HG03469 (cell line): ENCODE results near the gene STAT5B.
"Not testable (repeated sequence)": the region's sequence is repeated elsewhere in the genome, so short reads cannot be mapped to it uniquely, and the experiment has no call there.

Source experiments
- ATAC-seq: cut with Tn5 transposase; IDR thresholded peaks from one replicate; pipeline ENCODE4 v1.9.1; 2021; ENCODE audit warnings: mild to moderate bottlenecking, moderate library complexity, moderate number of reproducible peaks; ENCODE audit not compliant: unreplicated experiment

Gene STAT5B

DNA sequence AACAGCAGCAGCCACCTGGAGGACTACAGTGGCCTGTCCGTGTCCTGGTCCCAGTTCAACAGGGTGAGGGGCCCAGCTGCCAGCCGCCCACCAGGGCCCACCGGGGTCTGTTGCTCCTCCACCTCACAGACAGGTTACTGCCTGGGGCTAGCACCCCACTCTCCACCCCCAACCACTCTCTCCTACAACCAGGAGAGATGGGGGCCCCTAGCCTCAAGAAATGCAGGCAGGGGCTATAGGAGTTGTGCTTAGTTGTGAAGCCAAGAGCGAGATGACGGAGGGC lies 30.1 kb upstream of the STAT5B start:
- no peak for ATAC-seq

DNA sequence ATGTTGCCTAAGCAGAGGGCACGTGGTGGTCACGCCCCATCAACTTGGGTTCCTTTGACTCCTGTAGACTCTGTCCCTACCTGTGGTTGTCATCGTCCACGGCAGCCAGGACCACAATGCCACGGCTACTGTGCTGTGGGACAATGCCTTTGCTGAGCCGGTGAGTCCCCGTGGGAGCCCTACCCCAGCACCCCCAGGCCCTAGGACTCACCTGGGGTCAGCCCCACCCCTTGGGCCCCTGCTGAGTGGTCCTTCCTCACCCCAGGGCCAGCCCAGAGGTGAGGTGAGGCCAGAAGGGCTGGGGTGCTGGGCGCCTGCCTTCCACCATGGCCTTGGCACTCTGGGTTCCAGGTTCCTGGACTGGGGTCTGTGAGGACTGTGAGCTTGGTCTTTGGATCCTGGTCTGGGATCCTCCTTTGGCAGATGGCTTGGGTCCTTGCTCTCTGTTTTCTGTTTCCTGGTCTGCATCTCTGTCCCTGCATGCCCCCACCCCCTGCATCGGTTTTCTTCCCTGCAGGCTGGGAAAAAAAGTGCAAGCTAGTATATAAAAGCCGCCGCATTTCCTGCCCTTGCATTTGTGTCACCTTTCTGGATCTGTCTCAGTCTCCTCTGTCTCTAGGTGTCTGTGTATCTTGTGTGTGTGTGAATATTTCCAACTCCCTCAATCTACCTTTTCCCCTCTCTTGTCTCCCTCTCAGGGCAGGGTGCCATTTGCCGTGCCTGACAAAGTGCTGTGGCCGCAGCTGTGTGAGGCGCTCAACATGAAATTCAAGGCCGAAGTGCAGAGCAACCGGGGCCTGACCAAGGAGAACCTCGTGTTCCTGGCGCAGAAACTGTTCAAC lies 29.6 kb upstream of the STAT5B start:
- no peak for ATAC-seq

DNA sequence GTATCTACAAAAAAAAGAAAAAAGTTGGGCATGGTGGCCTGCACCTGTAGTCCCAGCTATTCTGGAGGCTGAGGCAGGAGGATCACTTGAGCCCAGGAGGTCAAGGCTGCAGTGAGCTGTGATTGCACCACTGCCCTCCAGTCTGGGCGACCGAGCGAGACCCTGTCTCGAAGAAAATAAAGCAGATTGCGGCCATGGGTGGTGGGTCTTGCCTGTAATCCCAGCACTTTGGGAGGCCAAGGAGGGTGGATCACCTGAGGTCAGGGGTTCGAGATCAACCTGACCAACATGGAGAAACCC lies 28.8 kb upstream of the STAT5B start:
- ATAC-seq, result not testable (repeated sequence)

DNA sequence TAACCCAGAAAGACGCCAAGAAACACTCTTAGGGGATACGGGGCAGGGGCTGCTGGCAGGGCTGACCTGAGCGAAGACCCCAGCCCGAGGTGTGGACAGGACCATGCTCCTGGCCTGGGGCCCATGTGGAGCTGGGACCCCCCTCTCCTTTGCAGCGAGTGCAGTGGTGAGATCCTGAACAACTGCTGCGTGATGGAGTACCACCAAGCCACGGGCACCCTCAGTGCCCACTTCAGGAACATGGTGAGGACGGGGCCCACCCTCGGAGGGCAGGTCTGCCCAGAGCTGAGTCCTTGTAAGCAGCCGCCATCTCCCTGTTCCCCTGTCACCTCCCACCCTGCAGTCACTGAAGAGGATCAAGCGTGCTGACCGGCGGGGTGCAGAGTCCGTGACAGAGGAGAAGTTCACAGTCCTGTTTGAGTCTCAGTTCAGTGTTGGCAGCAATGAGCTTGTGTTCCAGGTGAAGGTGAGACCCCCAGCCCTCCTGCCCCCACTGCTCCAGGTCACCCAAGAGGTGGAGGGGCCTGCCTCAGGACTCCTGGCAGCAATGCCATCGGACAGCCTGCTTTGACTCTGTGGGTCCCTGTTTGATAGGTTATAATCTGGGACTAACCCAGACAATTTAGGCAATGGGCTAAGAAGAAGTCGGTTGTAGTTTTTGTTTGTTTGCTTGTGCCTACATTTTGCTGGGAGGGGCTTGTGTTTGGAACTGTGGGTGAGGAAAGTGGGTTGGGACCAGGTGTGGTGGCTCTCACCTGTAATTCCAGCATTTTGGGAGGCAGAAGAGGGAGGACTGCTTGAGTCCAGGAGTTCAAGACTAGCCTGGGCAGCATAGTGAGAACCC lies 28.2 kb upstream of the STAT5B start:
- no peak for ATAC-seq

DNA sequence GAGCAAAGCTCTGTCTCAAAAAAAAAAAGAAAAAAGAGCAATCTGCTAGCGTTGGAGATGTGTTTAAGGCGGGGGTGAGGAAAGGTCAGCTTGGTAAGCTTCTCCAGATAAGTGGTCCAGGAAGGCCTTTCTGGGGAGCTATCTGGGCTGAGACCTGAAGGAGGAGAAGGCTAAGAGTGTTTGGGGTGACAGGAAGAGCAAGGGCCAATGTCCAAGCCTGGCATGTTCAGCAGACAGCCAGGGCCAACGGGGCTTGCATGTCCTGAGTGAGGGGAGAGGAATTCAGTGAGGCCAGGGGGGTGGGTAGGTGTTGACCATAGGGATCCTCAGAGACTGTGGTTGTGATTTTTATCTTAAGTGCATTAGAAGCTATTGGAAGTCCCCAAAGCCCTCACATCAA lies 27.5 kb upstream of the STAT5B start:
- ATAC-seq, result no peak

DNA sequence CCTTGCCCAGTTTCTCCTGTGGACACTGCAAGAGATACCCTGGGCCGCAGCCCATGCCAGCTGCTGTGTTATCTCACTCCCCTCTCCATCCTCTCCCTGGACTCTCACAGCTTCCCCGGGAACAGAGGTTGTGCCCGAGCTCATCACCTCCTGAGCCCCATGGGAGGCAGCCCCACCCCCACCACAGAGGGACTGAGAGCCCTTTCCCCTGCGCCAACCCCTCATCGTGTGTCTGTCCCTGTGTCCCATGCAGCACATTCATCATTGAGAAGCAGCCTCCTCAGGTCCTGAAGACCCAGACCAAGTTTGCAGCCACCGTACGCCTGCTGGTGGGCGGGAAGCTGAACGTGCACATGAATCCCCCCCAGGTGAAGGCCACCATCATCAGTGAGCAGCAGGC lies 24.8 kb upstream of the STAT5B start:
- no peak for ATAC-seq

DNA sequence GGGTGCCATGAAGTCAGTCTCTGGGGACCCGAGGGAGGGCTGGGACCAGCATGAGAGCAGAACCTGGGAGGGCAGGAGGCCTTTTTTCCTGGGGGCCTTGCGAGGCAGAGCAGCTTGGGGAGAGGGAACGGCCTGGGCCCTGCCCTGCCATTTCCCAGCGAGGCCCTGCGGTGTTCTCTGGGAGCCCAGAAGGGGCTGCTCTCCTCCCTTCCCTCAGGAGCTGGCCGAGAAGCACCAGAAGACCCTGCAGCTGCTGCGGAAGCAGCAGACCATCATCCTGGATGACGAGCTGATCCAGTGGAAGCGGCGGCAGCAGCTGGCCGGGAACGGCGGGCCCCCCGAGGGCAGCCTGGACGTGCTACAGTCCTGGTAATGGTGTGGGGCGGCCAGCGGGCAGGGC lies 23.7 kb upstream of the STAT5B start:
- ATAC-seq, result not testable (repeated sequence)

DNA sequence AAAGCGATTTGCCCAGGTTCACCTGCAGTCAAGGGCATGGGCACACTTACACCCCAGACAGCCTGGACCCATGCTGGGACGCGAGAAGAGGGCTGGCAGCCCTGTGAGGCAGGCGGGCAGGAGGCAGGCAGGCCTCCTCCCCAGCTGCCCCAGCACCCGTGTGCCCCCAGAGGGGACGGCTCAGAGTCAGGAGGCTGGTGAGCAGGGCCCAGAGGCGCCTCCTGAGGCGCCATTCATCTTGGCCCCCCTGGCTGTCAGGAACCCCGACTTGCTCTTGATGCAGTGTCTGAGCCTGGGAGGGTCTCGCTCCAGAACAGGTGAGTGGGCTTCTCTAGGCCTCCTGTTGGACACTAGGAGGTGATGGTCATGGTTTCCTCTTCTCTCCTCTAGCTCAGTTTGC lies 23.2 kb upstream of the STAT5B start:
- ATAC-seq, result not testable (repeated sequence)

DNA sequence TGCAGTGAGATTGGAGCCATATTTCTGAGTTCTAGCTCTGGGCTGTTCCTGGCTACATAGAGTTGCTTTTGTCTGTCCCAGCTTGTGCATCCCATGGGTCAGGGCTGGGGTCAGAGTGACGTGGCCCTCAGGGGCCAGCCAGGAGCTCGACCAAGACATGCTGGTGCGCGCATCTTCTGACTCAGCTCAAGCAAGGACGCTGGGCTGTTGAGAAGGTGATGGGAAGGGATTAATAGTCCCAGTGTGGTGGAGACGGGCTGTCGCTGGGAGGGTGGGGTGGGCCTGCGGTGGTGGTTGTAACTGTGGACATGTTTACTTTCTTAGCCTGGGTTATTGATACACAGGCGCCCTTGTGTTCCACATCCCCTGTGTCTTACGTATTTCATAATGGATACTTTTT lies 21.6 kb upstream of the STAT5B start:
- not testable (repeated sequence) for ATAC-seq

DNA sequence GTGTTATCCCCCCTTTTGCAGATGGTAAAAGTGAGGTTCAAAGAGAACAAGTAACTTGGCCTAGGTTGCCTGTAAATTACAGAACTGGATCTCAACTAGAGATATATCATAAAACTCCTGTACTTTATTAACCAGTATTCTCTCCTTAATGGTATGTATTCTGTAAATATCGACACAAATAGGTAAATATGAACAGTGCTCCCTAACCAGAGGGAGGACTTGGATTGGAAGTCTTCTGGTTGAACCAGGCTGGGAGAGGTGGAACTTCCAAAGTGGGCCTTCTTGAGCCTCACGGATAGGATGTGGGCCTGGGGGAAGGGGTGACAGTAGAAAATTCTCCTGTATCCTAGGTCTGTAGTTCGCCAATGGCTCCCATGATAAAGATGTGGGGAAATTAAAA lies 19.8 kb upstream of the STAT5B start:
- ATAC-seq, result no peak

DNA sequence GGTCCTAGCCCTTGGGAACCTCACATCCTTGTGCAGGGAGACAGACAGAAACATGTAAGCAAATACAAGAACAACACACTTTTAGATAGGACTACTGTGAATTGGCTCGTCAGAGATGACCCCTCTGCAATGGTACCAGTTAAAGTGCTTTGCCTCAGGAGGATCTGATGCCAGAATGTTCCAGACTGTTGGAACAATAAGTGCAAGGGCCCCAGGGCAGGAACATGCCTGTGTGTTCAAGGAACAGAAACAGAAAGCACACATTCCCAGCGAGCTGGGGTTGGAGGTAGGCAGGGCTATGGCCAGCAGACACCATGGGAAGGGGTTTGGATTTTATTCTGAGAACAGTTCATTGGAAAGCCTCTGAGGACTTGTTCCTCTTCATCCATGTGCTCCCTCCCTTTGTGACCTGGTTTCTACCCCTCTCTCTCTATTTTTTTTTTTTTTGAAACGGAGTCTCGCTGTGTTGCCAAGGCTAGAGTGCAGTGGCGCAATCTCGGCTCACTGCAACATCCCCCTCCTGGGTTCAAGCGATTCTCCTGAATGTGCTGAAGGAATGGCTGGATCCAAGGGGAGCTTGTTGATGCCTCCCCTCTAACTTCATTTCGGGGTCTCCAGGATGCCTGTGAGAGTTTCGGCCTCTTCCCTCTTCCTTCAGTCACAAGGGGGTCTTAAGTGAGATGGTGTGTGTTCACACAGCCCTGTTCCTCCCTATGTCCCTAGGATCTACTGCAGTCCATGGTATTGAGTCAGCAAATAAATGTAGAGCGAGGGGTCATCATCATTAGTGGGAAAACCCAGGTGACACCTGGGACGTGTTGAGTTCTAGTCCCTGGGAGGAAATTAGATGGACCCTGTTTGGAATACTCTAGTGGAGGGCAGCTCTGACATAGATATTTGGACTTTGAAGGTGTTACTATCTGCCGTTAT lies 18.5 kb upstream of the STAT5B start:
- no peak for ATAC-seq

DNA sequence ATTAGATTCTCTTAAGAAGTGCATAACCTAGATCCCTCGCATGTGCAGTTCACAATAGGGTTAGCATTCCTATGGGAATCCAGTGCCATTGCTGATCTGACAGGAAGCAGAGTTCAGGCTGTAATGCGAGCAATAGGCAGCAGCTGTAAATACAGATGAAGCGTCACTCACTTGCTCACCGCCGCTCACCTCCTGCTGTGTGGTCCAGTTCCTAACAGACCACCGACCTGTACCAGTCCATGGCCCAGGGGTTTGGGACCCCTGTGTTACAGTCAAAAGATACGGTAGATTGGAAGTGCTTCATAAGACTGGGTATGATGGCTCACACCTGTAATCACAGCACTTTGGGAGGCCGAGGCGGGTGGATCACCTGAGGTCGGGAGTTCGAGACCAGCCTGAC lies 14.9 kb upstream of the STAT5B start:
- ATAC-seq, result no peak

DNA sequence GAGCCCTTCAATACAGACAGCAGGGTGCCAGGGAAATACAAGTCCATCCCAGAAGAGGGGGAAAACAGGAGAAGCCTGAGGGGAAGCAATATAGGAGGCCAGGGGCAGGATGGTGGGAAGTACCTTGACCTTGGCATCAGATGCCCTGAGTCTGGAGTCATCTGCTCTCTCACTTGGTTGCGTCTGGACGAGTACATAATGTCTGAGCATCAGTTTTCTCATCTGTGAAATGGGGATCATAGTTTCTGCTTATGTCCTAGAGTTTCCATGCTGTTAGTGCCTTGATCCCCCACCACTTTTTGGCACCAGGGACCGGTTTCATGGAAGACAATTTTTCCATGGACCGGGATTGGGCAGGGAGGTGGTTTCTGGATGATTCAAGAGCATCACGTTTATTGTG lies 14.4 kb upstream of the STAT5B start:
- no peak for ATAC-seq

DNA sequence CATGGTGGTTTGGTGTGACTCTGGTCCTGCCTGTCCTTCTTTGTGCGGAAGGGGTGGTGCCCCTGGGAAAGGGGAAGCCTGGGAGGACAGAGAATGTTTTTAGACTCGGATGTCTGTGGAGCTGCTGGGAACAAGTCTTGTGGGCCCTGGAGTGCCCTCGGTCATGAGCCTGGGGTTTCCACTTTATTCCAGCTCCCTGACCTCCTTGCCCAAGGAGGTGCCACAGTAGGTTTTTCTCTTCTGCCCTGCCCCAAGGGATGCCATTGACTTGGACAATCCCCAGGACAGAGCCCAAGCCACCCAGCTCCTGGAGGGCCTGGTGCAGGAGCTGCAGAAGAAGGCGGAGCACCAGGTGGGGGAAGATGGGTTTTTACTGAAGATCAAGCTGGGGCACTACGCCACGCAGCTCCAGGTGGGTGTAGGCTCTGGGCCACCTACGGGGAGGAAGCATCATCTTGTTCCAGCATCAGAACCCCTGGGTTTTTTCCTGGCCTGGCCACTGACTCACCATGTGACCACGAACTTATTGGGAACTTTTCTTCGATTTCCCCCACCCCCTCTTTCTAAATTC lies 13.5 kb upstream of the STAT5B start:
- no peak for ATAC-seq

DNA sequence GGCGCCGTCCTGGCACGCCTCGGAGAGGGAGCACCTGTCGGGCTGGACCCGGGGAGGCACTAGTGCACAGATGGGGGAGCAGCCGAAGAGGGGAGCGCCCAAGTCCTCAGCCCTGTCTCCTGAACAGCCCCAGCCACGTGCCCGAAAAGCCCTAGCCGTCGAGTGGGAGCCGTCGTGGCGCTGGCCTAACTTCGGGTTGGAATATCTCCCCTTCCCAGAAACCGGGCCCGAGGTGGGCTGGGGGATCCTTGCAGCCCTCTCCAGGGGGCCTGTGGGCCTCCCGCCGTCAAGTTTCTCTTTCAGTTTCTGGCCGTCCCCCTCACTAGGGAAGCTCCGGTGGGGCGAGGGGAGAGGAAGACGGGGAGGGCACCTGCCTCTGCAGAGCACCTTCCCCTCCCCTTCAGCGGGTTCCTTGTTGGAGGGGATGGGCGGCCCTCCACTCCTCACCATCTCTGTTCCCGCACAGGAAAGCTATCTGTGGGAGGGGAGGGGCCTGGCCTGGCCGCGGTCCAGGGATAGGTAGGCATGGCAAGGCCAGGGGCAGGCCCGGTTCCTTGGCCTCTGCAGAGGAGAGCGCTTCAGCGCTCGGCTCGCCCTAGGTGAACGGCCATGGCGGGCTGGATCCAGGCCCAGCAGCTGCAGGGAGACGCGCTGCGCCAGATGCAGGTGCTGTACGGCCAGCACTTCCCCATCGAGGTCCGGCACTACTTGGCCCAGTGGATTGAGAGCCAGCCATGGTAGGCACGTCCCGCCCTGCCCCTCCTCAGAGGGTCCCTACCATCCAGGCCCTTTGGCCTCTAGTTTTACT lies 12.8 kb upstream of the STAT5B start:
- no peak for ATAC-seq

DNA sequence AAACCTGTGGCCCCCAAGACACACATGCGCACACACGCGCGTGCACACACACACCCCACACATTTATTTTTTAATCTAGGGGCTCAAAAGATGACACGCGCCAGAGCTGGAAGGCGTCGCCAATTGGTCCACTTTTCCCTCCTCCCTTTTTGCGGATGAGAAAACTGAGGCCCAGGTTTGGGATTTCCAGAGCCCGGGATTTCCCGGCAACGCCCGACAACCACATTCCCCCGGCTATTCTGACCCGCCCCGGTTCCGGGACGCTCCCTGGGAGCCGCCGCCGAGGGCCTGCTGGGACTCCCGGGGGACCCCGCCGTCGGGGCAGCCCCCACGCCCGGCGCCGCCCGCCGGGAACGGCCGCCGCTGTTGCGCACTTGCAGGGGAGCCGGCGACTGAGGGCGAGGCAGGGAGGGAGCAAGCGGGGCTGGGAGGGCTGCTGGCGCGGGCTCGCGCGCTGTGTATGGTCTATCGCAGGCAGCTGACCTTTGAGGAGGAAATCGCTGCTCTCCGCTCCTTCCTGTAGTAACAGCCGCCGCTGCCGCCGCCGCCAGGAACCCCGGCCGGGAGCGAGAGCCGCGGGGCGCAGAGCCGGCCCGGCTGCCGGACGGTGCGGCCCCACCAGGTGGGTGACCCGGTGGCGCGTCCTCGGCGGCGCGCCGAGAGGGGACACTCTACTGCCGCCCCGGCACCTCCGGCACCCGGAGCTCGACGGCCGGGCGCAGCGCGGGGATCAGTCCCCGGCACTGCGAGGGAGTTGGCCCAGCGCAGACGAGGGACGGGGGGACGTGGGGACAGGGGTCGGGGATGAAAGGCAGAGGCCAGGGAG lies 12.0 kb upstream of the STAT5B start, which contains the start of gene STAT5A:
STAT5A (plus strand) TSS at position 522 of the 826 bp plus-strand sequence. CDS start 914 bp downstream, outside the sequence.
- no peak for ATAC-seq

DNA sequence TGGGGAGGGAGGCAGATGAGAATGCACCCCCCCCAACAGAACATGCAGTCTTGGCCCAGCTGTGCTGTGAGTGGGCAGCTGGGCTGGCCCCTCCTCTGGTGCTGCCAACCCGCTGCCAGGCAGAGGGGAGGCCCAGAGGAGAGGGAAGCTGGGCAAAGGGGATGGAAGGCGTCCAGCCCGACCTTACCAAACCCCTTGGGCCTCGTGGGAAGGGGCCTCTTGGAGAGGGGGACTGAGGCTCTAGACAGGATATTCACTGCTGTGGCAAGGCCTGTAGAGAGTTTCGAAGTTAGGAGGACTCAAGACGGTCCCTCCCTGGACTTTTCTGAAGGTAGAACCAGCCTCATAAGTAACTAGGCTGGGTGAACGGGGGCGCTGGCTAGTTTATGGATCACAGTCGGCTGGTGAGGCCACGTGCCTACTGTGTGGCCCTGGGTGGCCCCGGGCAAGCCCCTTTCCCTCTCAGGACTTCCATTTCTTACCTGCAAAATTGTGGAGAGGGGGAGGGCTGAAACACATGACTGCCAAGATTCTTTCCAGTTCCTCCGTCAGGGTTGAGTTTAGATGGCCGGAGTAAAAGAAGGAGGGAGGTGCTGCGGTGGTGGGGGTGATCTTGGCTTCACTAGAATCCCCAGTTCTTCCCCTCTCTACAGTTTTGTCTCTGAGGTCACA lies 11.2 kb upstream of the STAT5B start:
- no peak for ATAC-seq

DNA sequence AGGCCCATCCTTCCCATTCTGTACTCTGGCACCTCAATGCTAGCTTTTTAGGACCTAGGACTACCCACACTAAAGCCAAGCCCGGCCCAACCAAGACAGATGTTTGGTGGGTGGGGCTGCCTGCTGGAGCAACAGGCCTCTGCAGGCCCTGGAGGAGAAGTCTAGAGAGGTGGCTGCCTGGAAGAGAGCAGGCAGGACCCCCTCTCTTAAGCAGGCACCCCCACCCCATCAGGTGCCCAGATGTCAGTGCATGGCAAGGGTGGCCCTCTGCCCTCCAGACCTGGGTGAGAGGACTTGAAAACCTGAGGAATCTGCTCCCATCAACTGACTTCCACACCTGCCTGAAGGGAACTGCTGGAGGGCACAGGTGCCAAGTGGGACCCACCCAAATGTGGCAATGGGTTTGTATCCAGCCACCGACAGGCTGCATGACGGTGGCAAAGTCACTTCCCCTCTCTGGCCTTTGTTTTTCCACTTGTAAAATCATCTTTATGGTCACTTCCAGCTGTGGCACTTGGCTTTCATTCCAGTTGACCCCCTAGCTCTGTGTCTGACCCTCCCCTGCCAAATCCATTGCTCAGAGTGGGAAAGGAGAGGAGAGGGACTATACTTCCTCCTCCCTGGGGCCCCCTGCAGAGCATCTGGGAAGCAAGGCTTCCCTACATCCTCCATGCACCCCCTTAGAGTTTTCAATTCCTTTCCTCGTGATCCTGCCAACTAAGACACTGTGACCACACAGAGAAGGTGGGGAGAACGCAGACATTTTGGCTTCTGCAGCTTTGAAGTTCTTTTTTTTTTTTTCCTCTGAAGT lies 10.4 kb upstream of the STAT5B start:
- ATAC-seq, result no peak
